D341Med (cell line): ENCODE data around the gene ACOT11.

Experiments used
- DNase-seq: peaks from one replicate; pipeline ENCODE4 v3.0.0; 2012; ENCODE audit warnings: low spot score

The ACOT11 gene

DNA sequence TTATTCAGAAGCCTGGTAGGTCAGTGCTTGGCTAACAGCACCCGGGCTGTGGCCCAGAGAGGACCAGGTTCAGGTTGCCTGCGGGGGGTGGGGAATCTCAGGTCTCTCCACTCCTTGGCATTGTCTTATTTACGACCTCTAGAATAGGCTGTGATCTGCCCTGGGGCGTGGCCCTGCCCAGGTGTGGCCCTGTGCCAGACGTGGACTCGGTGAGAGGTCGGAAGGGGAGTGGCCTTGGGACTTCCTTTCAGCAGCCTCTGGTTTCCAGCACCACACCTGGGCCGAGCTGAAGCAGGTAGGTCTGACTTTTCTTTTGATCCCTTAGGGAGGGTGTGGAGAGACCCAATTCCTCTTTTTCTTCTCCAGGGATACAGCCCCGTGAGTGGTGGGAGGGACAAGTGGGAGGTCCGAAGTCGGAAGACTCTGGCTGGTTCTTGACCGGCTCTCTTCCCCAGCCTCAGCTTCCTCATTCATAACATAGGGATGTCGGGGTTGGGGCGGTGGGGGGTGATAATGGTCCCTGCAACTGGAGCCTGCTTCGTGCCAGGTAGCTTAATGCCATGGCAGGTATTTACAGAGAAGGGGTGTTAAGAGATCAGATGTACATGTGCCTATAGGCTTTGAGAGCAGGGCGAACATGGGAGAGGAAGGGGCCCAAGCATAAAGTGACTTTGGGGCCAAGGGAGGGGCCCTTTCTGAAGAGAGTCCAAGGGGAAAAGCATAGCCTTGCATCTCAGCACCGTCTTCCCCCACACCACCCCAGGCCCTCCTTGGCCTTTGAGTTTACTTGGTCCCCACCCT lies 16.5 kb downstream of the ACOT11 start:
- DNase-seq: no peak

DNA sequence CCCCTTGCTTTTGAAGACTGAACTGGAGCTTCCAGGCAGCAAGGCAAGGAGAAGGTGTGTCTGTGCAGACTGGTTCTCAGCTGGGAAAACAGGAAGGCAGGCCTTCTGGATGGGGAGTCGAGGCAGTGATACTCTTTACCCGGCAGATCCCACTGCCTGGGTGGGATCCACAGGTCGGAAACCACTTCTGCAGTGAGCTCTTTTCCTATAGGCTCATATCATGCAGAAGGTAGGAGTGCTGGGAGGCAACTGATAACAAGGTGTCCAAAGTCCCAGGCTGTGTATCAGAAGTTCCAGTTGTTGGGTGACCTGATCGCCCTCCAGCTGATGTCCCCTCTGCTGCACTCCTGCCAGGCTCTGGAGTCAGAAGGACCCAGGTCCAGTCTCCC lies 17.1 kb downstream of the ACOT11 start:
- DNase-seq: no peak

DNA sequence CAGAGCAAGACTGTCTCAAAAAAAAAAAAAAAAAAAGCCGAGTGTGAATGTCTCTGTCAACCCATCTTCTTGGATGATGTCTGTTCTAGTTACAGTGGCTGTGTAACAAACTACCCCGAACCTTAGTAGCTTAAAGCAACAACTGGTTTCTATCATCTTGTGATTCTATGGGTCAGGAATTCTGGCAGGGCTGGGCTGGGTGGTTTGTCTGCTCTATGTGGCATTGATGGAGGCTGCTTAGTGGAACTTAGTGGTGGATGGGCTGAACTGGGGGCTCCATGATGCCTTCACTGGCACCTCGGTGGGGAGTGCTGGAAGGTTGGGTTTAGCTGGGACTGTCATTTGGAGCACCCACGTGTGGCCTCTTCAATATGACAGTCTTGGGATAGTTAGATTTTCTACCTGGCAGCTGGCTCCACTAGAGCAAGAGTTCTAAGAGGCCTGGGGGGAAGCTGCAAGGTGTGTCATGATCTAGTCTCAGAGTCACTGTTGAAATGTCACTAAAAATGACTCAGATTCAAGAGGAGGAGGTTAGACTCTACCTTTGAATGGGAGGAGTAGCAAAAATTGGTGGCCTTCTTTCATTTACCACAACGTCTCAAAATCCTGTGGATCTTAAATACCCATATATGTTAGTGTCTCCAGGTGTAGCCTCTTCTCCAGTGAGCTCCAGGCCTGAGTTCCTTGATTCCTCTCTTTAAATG lies 18.6 kb downstream of the ACOT11 start:
- no peak for DNase-seq

DNA sequence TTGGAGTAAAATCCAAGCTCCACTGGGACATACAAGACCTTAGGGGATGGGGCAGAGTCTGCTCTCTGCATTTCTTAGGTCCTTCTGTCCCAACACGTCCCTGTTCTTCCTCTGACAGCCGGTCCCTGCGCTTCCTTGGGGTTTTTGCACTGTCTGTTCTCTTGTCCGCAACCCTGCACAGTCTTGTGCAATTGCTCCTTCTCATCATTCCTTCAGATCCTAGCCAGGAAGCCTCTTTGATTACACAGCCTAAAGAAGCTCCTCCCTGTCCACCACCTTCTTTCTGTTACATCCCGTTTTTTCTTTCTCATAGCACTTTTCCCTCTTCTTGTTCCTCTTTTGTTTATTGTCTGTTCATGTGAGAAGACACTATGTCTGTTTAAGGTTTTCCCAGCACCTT lies 19.9 kb downstream of the ACOT11 start:
- no peak for DNase-seq

DNA sequence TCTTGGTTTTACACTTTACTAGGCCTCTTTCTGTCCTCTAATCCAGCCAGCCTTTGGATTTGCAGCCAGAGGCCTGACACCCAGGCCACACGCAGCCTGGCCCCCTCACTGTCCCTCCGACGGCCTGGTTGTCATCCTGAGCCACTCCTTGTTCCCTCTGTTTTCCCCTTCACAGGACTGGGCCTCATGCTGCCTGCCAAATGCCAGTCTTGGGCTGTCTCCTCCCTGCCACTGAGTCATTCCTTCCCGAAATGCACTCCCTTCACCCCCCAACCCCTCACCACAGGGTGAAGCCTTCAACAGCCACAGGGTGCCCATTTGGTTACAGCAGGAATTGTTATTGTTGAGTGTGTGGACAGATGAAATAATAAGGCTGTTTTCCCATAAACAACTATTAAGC lies 21.3 kb downstream of the ACOT11 start:
- DNase-seq: no peak

DNA sequence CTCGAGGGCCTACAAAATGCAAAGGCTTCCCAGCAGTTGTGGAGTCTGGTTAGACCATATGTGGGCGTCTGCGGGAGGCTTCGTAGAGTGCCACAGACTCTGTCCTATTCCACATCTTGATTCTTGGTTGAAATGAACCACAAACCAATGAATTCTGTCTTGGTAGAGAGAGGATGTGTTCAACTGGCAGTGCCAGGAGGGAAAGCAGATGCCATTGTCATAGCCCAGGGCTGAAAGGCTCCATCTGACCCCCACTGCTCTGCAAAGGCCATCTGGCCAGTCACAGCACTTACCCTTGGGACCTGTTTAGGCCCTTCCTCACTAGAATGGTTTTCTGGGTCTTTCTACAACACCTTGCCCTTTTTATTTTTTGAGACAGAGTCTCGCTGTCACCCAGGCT lies 22.1 kb downstream of the ACOT11 start:
- no peak for DNase-seq

DNA sequence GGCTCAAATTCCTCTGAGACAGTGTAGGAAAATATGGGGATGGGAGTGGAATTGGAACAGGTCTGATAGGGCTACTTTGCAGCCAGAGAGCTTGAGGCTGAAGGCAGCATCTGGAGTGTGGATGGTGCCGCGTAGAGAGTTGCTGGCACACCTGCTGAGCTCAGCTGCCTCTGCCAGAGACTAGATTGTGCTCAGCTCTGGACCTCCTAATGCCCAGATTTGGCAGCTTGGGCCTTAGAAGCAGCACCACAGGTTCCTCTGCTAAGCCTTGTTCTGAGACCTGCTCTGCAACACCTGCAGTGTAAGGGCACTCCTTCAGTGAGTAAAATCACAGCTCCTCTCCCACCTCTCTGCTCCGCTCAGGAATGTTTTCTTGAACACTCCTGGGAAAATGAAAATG lies 23.3 kb downstream of the ACOT11 start:
- DNase-seq: no peak

DNA sequence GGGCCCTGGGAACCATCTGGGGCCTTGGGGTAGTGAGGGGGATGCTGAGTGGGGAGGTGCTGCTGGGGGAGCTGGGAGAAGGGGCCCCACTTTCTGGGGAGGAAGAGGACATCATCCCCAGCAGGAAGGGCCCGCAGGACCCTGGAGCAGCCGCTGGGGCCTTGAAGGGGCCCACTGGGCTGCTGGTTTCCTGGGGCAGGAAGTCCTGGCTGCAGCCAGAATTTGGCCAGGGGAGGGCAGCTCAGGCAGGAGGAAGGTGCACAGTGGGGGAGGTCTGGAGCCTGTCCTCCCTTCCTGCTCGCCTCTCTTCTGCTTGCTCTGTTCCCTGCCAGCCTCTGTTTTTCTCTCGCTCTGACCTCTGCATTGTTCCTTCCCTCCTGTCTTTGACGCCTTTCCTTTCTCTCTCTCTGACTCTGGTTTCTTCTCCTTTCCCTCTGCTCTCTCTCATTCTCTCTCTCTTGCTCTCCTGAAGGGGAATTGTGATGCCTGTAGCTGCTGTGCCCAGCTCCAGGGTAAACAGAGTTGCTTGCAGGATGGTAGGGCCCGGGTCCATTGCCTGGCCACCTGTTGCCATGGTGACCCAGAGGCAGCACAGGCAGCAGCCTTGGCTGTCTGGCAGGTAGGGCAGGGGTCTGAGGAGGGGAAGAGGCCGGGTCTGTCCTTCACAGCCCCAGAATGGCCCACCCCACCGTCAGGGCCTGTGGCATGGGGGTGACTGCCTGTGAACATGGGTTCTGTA lies 23.9 kb downstream of the ACOT11 start:
- DNase-seq: no peak

DNA sequence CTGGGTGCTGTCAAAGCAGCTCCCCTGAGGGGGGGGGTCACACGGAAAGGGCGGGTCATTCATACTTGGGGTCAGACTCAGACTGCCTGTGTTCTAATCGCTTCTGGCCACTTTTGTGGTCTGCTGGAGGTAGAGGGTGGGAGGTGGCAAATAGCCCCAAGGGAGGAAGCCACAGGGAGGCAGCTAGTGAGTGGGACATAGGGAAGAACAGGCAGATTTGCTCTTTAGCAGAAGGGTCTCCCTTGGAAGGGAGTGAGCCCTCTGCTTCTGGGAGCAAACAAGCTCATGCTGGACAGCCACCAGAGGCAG lies 24.5 kb downstream of the ACOT11 start:
- no peak for DNase-seq

DNA sequence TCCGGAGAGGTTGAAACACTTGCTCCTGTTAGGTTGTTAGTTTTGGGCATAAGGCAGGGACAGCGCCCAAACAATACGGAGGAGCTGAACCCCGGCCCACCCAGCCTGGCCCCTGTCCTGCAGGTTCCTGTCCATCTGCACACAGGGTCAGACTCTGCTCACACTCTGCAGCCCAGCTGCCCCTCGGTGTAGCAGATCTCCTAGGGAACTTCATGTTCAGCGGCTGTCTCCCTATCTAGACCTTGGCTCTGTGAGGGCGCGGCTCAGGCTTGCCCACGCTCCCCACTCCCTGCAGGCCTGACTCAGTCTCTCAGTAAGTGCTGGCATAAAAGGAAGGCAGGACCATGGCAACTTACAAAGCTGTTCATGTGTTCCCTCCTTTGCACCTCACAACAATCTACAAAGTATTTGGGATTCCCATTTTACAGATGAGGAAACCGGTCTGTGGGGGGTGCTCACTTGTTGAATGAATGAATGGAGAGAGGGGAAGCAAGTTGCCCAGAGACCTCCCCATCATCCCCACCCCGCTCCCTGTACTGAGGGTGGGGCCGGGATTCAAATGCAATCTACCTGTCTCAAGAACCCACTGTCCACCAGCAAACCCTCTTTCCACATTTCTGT lies 26.2 kb downstream of the ACOT11 start:
- no peak for DNase-seq

DNA sequence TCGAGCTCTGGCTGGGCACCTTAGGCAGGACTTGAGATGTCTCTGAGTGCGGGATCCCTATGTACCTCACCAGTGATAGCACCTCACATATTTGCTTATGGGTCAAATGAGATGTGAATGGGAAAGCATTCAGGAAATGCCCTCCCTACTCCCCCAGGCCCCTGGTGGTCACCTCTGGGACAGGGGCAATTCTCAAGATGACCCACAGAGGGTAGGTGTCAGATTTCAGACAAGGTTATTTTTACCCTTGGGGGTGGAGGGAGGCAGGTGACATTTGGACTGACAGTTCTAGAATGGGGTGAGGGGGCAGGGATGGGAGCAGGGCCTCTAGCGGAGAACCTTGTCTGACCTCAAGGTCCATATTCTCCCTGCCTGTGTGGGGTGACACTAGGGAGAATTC lies 27.1 kb downstream of the ACOT11 start:
- DNase-seq: no peak

DNA sequence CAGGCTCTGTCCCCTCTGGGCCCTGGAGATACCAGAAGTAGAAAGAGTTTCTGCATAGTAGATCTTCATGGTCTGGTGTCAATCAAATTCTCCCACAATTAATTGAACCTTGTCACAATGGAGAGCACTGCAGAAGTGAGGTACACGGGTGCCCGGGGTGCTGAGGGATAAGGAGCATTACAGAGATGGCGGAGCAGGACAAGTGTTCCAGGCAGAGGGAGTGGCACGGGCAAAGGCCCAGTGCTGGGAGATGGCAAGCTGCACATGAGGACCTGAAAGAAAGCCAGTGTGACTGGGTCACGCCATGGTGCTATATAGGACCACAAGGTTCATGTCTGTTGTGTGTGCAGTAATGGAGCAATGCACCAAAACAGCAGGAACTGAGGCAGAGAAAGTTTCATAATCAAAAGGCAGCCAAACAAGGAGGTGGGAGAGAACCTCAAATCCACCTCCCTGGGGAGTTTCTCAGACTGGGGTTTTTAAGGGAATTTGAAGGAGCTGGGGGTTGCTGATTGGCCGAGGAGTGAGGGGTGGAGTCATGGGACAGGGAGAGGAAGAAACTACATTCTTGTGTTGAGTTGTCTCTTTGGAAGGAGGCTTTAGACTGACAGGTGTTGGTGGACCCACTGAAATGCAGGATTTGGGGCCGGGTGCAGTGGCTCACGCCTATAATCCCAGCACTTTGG lies 27.7 kb downstream of the ACOT11 start:
- no peak for DNase-seq

DNA sequence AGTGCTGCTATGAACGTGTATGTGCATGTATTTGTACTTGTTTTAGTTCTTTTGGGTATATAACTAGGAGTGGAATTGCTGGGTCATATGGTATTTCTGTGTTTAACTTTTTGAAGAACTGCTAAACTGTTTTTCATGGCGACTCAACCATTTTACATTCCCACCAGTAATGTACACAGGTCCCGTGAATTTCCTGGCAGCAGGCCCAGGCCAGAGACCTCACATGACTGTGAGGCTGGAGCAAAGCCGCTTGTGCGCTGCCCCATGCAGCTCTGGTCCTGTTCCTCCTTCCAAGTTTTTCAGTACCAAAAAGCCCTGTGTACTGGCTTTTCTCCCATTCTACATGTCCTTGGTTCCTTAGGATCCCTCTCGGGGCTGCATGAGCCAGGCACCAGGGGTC lies 29.6 kb downstream of the ACOT11 start:
- no peak for DNase-seq

DNA sequence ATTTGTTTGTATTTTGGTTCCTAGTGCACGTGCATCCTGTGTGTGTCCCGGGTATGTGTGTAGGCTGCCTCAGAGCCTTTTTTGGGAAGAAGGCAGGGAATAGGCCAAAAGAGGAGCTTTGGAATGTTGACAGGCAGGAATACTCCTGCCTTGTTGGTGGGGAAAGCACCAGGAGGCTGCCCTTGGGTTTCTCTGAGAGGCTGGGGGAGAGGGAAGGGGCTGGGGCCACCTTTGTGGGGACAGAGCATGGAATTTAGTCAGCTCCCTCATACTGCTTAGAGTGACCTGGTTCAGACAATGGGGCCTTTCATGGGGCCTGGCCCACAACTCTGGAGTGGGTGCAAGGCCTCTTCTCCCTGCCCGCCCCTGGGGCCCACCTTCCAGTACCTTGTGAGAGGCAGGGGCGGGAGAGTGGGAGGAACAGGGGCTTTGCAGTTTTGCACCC lies 31.3 kb downstream of the ACOT11 start:
- DNase-seq: no peak

DNA sequence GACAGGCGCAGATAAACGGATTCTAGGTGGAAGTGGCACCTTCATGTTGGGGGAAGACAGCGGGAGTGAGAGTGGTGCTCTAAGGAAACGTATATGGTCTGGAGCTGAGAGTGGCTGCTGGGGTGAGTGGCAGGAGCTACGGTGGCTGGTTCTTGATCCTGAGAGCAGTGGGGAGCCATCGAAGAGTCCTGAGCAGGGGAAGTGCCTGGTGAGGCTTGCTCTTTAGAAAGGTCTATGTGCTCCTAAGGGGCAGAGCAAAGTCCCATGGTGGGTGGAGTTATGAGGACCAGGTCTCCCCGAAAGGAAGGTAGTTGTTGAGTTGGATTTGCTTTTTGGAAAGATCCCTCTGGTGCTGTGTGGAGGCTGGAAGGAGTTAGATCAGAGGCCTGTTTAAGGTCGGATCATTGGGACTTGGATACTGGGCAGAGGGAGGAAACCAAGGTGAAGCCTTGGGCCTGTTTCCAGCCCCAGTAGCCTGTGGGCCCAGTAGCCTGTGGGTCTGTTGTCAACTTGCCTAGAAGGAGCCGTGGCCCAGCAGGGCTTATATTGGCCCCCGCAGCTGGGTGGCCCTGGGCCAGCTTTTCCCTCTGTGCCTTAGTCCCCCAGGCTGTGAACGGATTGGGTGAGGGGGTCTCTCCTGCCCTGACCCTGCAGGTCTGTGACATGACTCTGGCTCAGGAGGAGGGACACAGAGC lies 33.0 kb downstream of the ACOT11 start:
- no peak for DNase-seq

DNA sequence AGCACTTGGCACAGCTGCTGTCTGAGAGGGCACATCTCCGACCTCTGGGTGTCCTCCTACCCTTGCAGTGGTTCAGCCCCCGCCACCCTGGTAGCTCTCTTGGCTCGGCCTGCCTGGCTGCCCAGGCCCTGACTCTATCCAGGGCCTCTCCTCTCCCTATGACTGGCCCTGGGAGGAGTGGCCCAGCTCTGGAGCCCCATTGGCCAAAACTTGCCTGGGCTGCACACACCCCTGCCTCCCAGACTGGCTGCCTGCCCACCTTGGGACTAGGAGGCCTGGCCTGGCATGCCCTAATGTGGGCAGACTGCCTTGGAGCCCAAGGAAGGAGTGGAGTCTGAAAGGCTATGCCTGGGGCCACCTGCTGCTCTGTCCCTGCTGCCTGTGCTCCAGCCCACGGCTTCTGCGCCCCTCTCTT lies 33.6 kb downstream of the ACOT11 start:
- DNase-seq: peak; percentile 53

DNA sequence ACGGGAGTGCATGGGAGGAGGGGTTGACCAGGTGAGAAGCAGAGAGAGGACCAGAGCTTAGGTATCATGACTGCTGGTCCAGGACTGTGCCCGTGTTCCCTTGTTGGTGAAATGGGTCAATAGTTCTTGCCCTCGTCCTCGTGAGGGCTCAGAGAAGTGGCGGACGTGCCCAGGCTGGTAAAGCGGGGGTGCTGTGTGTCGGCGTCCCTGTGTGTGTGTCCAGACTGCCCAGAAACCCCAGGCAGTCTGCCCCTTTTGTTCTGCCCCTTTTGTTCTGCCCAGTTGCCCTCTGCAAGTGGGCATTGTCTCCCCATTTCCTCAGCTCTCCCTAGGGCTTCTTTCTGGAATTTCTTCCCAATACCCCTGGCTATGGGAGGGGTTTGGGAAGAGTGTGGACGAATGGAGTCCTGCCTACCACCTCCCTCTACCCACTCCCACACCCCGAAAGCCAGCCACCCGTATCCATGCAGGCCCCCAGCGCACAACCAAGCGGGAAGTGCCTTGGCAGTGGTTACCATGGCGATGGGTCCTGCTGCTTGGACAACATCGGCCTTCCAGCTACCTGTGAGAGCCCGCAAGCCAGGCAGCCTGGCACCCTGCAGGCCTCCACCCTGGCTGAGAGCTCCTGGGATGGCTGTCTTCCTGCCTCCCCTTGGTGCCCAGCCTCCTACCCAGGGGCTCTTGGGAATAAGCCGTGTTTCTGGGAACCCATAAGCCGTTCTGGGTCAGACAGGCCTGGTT lies 34.7 kb downstream of the ACOT11 start:
- no peak for DNase-seq

DNA sequence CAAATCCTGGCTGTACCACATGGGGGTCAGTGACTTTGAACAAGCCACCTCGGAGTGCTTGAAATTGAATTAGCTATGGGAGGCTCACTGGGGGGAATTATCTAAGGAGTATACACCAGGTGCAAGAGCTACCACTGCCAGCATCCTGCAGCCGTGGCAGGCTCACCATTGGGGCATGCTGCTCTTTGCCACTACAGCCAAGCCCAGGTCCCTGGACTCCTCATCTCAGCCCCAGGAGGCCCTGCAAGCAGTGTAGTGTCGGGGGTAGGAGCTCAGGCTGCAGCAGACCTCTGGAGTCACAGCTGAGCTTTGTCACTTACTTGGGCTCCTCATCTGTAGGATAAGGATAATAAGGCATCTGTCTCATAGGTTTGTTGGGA lies 35.3 kb downstream of the ACOT11 start:
- DNase-seq: no peak

DNA sequence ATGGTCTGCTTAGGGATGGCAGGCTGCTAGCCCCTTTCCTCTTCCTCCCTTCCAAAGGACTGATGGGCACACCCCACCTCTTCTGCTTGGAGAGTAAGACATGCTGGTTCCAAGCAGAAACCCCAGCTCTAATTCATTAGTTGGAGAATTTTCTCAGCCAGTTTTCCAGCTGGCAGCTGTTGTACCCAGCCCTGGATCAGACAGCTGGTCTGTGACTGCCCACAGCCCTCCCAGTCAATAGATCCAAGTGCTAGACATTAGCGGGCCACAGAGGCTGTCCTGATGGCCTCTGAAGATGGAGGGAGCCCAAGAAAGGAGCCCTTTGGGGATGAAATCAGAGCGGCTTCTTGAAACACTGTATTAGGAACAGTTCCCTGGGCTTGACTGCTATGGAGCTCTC lies 35.8 kb downstream of the ACOT11 start:
- DNase-seq: no peak

DNA sequence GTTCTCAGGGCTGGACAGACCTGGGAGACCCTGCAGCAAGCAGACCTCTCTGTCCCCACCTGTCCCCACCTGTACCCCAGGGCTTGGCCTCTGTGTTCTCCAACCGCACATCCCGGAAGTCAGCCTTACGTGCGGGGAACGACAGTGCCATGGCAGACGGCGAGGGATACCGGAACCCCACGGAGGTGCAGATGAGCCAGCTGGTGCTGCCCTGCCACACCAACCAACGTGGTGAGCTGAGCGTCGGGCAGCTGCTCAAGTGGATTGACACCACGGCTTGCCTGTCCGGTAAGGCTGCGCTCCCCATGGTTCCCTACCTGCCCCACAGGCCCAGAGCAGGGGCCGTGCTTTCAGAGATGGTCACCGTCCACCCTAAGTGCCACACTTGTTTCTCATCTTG lies 36.5 kb downstream of the ACOT11 start:
- DNase-seq: no peak
